ENCODE data around the gene ARHGAP19.

ARHGAP19 gene

GRCh38 chr10:97235353-97235752, 57.1 kb downstream of the ARHGAP19 start:
- Mint-ChIP-seq H3K9me3 (ENCODE audit: low read depth) (no peaks in the 10 kb centered on the region), H3K27ac (no peak overlapping the region), H3K4me1 (ENCODE audit: low read depth) (no peaks in the 10 kb centered on the region), H3K36me3 (peaks cover 4% of the 10 kb centered on the region), H3K27me3 (no peaks in the 10 kb centered on the region), H3K4me3 (no peak overlapping the region)

GRCh38 chr10:97234400-97234799, 58.0 kb downstream of the ARHGAP19 start:
- no peaks in the 10 kb centered on the region for H3K27me3 Mint-ChIP-seq
- no peak overlapping the region for H3K27ac Mint-ChIP-seq
- H3K4me3 Mint-ChIP-seq, result no peak overlapping the region
- peaks cover 10% of the 10 kb centered on the region for H3K36me3 Mint-ChIP-seq
- no peaks in the 10 kb centered on the region for H3K9me3 Mint-ChIP-seq (ENCODE audit: low read depth)
- no peaks in the 10 kb centered on the region for H3K4me1 Mint-ChIP-seq (ENCODE audit: low read depth)

GRCh38 chr10:97230146-97230545, 62.3 kb downstream of the ARHGAP19 start:
- H3K36me3 Mint-ChIP-seq, result peaks cover 22% of the 10 kb centered on the region
- peak overlapping the region; percentile 24 for H3K27ac Mint-ChIP-seq
- H3K9me3 Mint-ChIP-seq (ENCODE audit: low read depth), result no peaks in the 10 kb centered on the region
- H3K27me3 Mint-ChIP-seq, result no peaks in the 10 kb centered on the region
- H3K4me1 Mint-ChIP-seq (ENCODE audit: low read depth), result no peaks in the 10 kb centered on the region
- no peak overlapping the region for H3K4me3 Mint-ChIP-seq

- H3K36me3 Mint-ChIP-seq, result peaks cover 23% of the 10 kb centered on the region
- H3K27me3 Mint-ChIP-seq, result no peaks in the 10 kb centered on the region
- H3K9me3 Mint-ChIP-seq (ENCODE audit: low read depth), result no peaks in the 10 kb centered on the region
- peak overlapping the region; percentile 24 for H3K27ac Mint-ChIP-seq
- no peaks in the 10 kb centered on the region for H3K4me1 Mint-ChIP-seq (ENCODE audit: low read depth)
- no peak overlapping the region for H3K4me3 Mint-ChIP-seq
Observed at GRCh38 chr10:97229322-97230015, 63.0 kb downstream of the ARHGAP19 start.

GRCh38 chr10:97228775-97229157, 63.7 kb downstream of the ARHGAP19 start:
- H3K36me3 Mint-ChIP-seq, result peaks cover 21% of the 10 kb centered on the region

GRCh38 chr10:97228130-97228774, 64.2 kb downstream of the ARHGAP19 start:
- Mint-ChIP-seq H3K36me3 (peaks cover 23% of the 10 kb centered on the region), H3K9me3 (ENCODE audit: low read depth) (no peaks in the 10 kb centered on the region), H3K4me1 (ENCODE audit: low read depth) (no peaks in the 10 kb centered on the region), H3K27me3 (no peaks in the 10 kb centered on the region), H3K4me3 (no peak overlapping the region), H3K27ac (no peak overlapping the region)

More at GRCh38 chr10:97228775-97229157, 63.7 kb downstream of the ARHGAP19 start:
- Mint-ChIP-seq H3K27me3 (no peaks in the 10 kb centered on the region), H3K27ac (no peak overlapping the region), H3K4me3 (no peak overlapping the region), H3K4me1 (ENCODE audit: low read depth) (no peaks in the 10 kb centered on the region), H3K9me3 (ENCODE audit: low read depth) (no peaks in the 10 kb centered on the region)

GRCh38 chr10:97226398-97226797, 66.0 kb downstream of the ARHGAP19 start:
- no peak overlapping the region for H3K27ac Mint-ChIP-seq
- H3K9me3 Mint-ChIP-seq (ENCODE audit: low read depth), result no peaks in the 10 kb centered on the region

GRCh38 chr10:97224483-97225435, 67.7 kb downstream of the ARHGAP19 start:
- peaks cover 20% of the 10 kb centered on the region for H3K36me3 Mint-ChIP-seq
- no peaks in the 10 kb centered on the region for H3K4me1 Mint-ChIP-seq (ENCODE audit: low read depth)
- no peak overlapping the region for H3K4me3 Mint-ChIP-seq
- no peaks in the 10 kb centered on the region for H3K9me3 Mint-ChIP-seq (ENCODE audit: low read depth)
- H3K27me3 Mint-ChIP-seq, result no peaks in the 10 kb centered on the region
- no peak overlapping the region for H3K27ac Mint-ChIP-seq

More at GRCh38 chr10:97226398-97226797, 66.0 kb downstream of the ARHGAP19 start:
- no peaks in the 10 kb centered on the region for H3K4me1 Mint-ChIP-seq (ENCODE audit: low read depth)
- H3K4me3 Mint-ChIP-seq, result no peak overlapping the region
- H3K36me3 Mint-ChIP-seq, result peaks cover 24% of the 10 kb centered on the region
- no peaks in the 10 kb centered on the region for H3K27me3 Mint-ChIP-seq

GRCh38 chr10:97222326-97222961, 70.0 kb downstream of the ARHGAP19 start:
- Mint-ChIP-seq H3K4me3 (no peak overlapping the region), H3K4me1 (ENCODE audit: low read depth) (peaks cover 14% of the 10 kb centered on the region), H3K36me3 (peaks cover 12% of the 10 kb centered on the region), H3K9me3 (ENCODE audit: low read depth) (no peaks in the 10 kb centered on the region), H3K27ac (no peak overlapping the region), H3K27me3 (no peaks in the 10 kb centered on the region)

GRCh38 chr10:97220355-97220754, 72.1 kb downstream of the ARHGAP19 start:
- peak overlapping the region; percentile 71 for H3K27ac Mint-ChIP-seq
- H3K4me1 Mint-ChIP-seq (ENCODE audit: low read depth), result peaks cover 19% of the 10 kb centered on the region
- no peak overlapping the region for H3K4me3 Mint-ChIP-seq
- H3K27me3 Mint-ChIP-seq, result no peaks in the 10 kb centered on the region
- no peaks in the 10 kb centered on the region for H3K9me3 Mint-ChIP-seq (ENCODE audit: low read depth)
- H3K36me3 Mint-ChIP-seq, result peaks cover 5% of the 10 kb centered on the region

GRCh38 chr10:97217299-97217698, 75.1 kb downstream of the ARHGAP19 start:
- Mint-ChIP-seq H3K4me1 (ENCODE audit: low read depth) (peaks cover 19% of the 10 kb centered on the region), H3K27ac (no peak overlapping the region), H3K36me3 (no peaks in the 10 kb centered on the region), H3K4me3 (no peak overlapping the region), H3K27me3 (no peaks in the 10 kb centered on the region), H3K9me3 (ENCODE audit: low read depth) (no peaks in the 10 kb centered on the region)

- H3K4me1 Mint-ChIP-seq (ENCODE audit: low read depth), result peaks cover 19% of the 10 kb centered on the region
- no peaks in the 10 kb centered on the region for H3K27me3 Mint-ChIP-seq
- no peaks in the 10 kb centered on the region for H3K9me3 Mint-ChIP-seq (ENCODE audit: low read depth)
- no peaks in the 10 kb centered on the region for H3K36me3 Mint-ChIP-seq
- H3K4me3 Mint-ChIP-seq, result no peak overlapping the region
- H3K27ac Mint-ChIP-seq, result no peak overlapping the region
Observed at GRCh38 chr10:97215619-97216260, 76.7 kb downstream of the ARHGAP19 start.

- peaks cover 2% of the 10 kb centered on the region for H3K27me3 Mint-ChIP-seq
- H3K27ac Mint-ChIP-seq, result no peak overlapping the region
Observed at GRCh38 chr10:97213431-97213830, 79.0 kb downstream of the ARHGAP19 start.

GRCh38 chr10:97211229-97211628, 81.2 kb downstream of the ARHGAP19 start:
- Mint-ChIP-seq H3K36me3 (no peaks in the 10 kb centered on the region), H3K27ac (no peak overlapping the region), H3K9me3 (ENCODE audit: low read depth) (no peaks in the 10 kb centered on the region), H3K27me3 (peaks cover 2% of the 10 kb centered on the region), H3K4me3 (no peak overlapping the region), H3K4me1 (ENCODE audit: low read depth) (no peaks in the 10 kb centered on the region)

More at GRCh38 chr10:97213431-97213830, 79.0 kb downstream of the ARHGAP19 start:
- Mint-ChIP-seq H3K4me3 (no peak overlapping the region), H3K36me3 (no peaks in the 10 kb centered on the region), H3K4me1 (ENCODE audit: low read depth) (peaks cover 13% of the 10 kb centered on the region), H3K9me3 (ENCODE audit: low read depth) (no peaks in the 10 kb centered on the region)

All from activated naive CD8-positive, alpha-beta T cell (primary cell).